ENCODE data around the gene PRSS53. TPM values are rescaled to one million over a fixed set of nuclear protein-coding genes. Genes with fewer than 3 reads are reported as not detected.

The PRSS53 gene
- total and polyA plus RNA-seq, 4 donors, result 0.51 to 14.5 (median 3.0) TPM

GRCh38 chr16:31061813-31062440 lies 26.8 kb downstream of the PRSS53 start:
- peaks cover 0 to 14% (median 7%) of the 10 kb centered on the region in 4 donors for H3K36me3 ChIP-seq (ENCODE audit: control insufficient read depth in 4 of 4, insufficient read depth in 3 of 4, low read depth in 1 of 4, low read length in 3 of 4)
- DNase-seq (ENCODE audit: low spot score), result no peak
- 97% methylated on average over 54 of the region's 54 CpGs for WGBS
- no peaks in the 10 kb centered on the region for H3K9me3 ChIP-seq (ENCODE audit: control insufficient read depth in 4 of 4, low read length in 3 of 4)
- H3K4me1 ChIP-seq (ENCODE audit: control insufficient read depth in 4 of 4, insufficient read depth in 4 of 4, low read length in 3 of 4), result no peaks in the 10 kb centered on the region
- H3K9ac ChIP-seq (ENCODE audit: low read depth in 1 of 2, low read length in 2 of 2), result no peak overlapping the region
- H3K27ac ChIP-seq (ENCODE audit: low read depth in 1 of 2, low read length in 2 of 2), result no peak overlapping the region
- TF ChIP-seq NR2F2 (IDR thresholded peaks at IDR 0.05), result no peak
- TF ChIP-seq, protein P1, sequence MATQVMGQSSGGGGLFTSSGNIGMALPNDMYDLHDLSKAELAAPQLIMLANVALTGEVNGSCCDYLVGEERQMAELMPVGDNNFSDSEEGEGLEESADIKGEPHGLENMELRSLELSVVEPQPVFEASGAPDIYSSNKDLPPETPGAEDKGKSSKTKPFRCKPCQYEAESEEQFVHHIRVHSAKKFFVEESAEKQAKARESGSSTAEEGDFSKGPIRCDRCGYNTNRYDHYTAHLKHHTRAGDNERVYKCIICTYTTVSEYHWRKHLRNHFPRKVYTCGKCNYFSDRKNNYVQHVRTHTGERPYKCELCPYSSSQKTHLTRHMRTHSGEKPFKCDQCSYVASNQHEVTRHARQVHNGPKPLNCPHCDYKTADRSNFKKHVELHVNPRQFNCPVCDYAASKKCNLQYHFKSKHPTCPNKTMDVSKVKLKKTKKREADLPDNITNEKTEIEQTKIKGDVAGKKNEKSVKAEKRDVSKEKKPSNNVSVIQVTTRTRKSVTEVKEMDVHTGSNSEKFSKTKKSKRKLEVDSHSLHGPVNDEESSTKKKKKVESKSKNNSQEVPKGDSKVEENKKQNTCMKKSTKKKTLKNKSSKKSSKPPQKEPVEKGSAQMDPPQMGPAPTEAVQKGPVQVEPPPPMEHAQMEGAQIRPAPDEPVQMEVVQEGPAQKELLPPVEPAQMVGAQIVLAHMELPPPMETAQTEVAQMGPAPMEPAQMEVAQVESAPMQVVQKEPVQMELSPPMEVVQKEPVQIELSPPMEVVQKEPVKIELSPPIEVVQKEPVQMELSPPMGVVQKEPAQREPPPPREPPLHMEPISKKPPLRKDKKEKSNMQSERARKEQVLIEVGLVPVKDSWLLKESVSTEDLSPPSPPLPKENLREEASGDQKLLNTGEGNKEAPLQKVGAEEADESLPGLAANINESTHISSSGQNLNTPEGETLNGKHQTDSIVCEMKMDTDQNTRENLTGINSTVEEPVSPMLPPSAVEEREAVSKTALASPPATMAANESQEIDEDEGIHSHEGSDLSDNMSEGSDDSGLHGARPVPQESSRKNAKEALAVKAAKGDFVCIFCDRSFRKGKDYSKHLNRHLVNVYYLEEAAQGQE (IDR thresholded peaks at IDR 0.05), result no peak
- TF ChIP-seq, protein P2, sequence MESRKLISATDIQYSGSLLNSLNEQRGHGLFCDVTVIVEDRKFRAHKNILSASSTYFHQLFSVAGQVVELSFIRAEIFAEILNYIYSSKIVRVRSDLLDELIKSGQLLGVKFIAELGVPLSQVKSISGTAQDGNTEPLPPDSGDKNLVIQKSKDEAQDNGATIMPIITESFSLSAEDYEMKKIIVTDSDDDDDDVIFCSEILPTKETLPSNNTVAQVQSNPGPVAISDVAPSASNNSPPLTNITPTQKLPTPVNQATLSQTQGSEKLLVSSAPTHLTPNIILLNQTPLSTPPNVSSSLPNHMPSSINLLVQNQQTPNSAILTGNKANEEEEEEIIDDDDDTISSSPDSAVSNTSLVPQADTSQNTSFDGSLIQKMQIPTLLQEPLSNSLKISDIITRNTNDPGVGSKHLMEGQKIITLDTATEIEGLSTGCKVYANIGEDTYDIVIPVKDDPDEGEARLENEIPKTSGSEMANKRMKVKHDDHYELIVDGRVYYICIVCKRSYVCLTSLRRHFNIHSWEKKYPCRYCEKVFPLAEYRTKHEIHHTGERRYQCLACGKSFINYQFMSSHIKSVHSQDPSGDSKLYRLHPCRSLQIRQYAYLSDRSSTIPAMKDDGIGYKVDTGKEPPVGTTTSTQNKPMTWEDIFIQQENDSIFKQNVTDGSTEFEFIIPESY (IDR thresholded peaks at IDR 0.05), result no peak
- TF ChIP-seq FOXA2 (IDR thresholded peaks at IDR 0.05), result no peak
- TF ChIP-seq HNF4A (conservative IDR thresholded peaks at IDR 0.05), result no peak
- no peak for TF ChIP-seq RXRA (IDR thresholded peaks at IDR 0.05)
- no peaks in the 10 kb centered on the region for H3K27me3 ChIP-seq (ENCODE audit: control insufficient read depth in 4 of 4, insufficient read depth in 4 of 4, low read length in 3 of 4)
- H3K4me3 ChIP-seq (ENCODE audit: low read depth in 1 of 3, low read length in 3 of 3), result no peak overlapping the region

DNA sequence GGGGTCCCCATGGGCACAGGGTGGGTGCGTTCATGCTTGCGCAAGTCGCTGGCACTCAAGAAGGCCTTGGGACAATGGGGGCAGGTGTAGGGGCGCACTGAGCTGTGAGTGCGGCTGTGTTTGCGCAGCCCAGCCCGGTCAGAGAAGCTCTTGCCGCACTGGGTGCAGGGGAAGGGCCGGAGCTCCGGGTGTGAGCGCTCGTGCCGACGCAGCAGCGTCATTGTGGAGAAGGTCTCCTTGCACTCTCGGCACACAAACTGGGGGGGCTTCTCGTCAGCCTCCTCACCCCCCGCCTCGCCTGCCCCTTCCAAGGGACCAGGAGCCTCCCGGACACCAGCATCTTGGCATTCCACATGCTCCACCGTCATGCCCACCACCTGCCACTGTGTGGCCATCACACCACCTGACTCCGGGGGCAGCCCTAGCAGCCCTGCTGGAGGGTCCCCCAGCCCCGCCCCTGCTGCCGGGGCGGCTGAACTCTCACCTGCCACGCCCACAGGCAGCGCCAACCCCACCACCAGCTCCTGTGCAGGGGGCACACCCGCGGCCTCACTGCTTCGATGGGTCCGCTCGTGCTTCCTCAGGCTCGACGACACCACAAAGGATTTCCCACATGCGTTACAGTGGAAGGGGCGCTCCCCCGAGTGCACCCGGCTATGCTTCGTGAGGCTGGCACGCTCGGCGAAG lies 27.5 kb downstream of the PRSS53 start:
- WGBS, result 98% methylated on average over 42 of the region's 42 CpGs
- no peak overlapping the region for H3K9ac ChIP-seq (ENCODE audit: low read depth in 1 of 2, low read length in 2 of 2)
- H3K36me3 ChIP-seq (ENCODE audit: control insufficient read depth in 4 of 4, insufficient read depth in 3 of 4, low read depth in 1 of 4, low read length in 3 of 4), result peaks cover 0 to 14% (median 7%) of the 10 kb centered on the region in 4 donors
- H3K4me3 ChIP-seq (ENCODE audit: low read depth in 1 of 3, low read length in 3 of 3), result no peak overlapping the region
- H3K27me3 ChIP-seq (ENCODE audit: control insufficient read depth in 4 of 4, insufficient read depth in 4 of 4, low read length in 3 of 4), result no peaks in the 10 kb centered on the region
- no peak overlapping the region for H3K27ac ChIP-seq (ENCODE audit: low read depth in 1 of 2, low read length in 2 of 2)
- H3K4me1 ChIP-seq (ENCODE audit: control insufficient read depth in 4 of 4, insufficient read depth in 4 of 4, low read length in 3 of 4), result no peaks in the 10 kb centered on the region
- DNase-seq (ENCODE audit: low spot score), result no peak
- TF ChIP-seq GABPA (IDR thresholded peaks at IDR 0.05 in 1 of 2, conservative IDR thresholded peaks at IDR 0.05 in 1 of 2) (no peak), SP1 (IDR thresholded peaks at IDR 0.05) (no peak), RAD21 (IDR thresholded peaks at IDR 0.05) (no peak), NR2F2 (IDR thresholded peaks at IDR 0.05) (no peak), ATF3 (IDR thresholded peaks at IDR 0.05) (no peak), JUND (IDR thresholded peaks at IDR 0.05) (no peak)
- TF ChIP-seq, protein P1 (IDR thresholded peaks at IDR 0.05), result no peak
- TF ChIP-seq, protein P2 (IDR thresholded peaks at IDR 0.05), result no peak
- no peaks in the 10 kb centered on the region for H3K9me3 ChIP-seq (ENCODE audit: control insufficient read depth in 4 of 4, low read length in 3 of 4)

All from liver (tissue), 9 donors.